Kidney capillary endothelial cell (primary cell): ENCODE results near the gene EXOSC7.

ENCODE experiments used
- DNase-seq: peaks from one replicate; pipeline ENCODE4 v3.0.0-alpha.2; 2018; ENCODE audit warnings: low spot score

The EXOSC7 gene

DNA sequence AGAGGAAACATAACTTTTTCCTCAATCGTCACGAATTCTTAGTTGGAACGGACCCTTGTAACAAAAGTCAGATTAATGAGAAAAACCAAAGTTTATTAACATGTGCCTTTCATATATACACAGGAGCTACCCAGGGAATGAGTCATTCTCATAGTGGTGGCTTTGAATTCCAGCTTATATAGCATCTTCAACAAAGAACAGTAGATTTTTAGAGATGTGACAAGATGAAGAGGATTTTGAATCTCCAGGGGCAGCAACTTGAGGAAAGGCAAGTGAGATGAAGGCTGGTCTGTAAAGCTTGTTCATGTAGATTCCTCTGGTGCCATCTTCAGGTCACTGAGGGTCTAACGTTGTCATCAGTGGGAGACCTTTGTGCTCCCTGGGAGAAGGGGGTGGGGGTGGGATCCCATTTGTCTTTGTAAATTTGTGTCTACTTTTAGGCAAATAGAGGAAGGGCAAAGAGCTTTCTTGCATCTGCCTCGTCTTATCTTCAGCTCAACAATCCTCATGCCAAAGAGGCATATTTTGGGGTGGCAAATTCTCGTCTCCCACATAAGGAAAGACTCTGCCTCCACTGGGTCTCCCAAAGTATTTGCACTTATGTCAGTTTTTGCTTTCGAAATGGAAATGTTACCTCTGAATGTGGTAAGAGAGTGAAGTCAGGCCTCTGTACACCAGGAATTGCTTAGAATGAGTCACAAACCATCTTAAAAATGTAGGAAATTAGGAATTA lies 79.5 kb downstream of the EXOSC7 start:
- DNase-seq: no peak

GRCh38 chr3:45056608-45057301 lies 80.7 kb downstream of the EXOSC7 start:
- DNase-seq: no peak

- DNase-seq: no peak
Observed at GRCh38 chr3:45057557-45057956, 81.5 kb downstream of the EXOSC7 start.

DNA sequence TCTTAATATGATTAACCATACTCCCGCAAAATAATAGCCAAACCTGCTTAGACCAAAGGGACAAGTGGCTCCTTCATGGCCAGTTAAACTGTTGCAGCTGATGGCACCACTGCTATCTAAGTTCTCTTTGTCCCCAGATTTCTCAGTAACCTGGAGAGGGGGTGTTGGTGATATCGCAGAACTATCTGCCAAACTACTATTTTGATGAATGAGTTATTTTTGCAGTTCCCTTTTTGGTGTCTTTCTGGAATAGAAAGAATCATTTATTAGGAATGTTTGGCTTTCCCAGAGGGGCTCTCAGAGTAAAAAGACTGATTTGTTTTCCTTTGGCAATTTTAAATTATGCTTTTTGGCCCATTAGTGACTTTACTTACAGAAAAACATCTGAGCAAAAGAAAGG lies 83.1 kb downstream of the EXOSC7 start:
- no peak for DNase-seq

DNA sequence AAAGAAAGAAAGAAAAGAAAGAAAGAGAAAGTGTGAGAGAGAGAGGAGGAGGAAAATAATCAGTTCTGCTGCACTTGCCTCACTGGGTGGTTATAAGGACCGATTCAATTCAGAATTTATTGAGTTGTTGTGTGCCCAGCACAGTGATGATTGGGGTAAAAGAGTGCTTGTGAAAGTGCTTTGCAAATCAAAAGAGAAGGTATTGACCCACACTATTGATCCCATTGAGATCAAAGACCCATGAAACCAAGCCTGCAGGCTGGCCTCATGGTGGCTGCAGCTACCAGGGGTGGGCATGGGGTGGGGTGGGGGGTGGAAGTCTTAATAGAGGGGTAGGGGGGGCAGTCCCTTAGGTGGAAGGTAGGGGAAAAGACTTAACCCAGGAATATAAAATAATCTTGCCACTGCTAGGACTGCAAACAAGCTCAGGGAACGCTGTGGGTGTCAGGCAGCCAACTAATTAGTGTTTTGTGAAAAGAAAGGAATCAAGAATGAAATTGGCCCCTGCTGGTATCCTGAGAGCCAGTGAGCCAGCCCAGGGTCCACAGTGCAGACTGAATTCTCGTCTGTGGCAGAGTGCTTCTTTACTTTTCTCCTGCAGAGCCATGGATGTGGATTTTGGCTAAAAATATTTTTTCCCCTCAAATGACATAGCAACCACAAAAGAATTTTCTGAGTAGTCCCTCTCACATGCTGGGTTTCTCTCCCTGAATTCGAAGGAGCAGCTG lies 84.3 kb downstream of the EXOSC7 start:
- no peak for DNase-seq
